OCI-LY1 (cell line): ENCODE measurements around the gene RIGI.

Source experiments
- CTCF ChIP-seq: fragments of 200-600 bp; sonication (generic), shearing (Covaris generic); IDR thresholded peaks from 2 replicates; pipeline ENCODE4 v1.5.1; 2017; ENCODE audit warnings: mild to moderate bottlenecking, antibody characterized with exemption, low read length, moderate library complexity, mixed read lengths
- EZH2 ChIP-seq: fragments of 200-600 bp; sonication (generic), shearing (Covaris generic); IDR thresholded peaks from 2 replicates; pipeline ENCODE4 v1.8.0; 2017; ENCODE audit warnings: borderline replicate concordance, mixed run types, mild to moderate bottlenecking, antibody characterized with exemption, low read length, moderate library complexity, mixed read lengths

GRCh38 chr9:32523910-32524309 is 2.1 kb downstream of the RIGI start:
- TF ChIP-seq CTCF (no peak), EZH2 (no peak)
